Smooth muscle cell (in vitro differentiated cells): ENCODE data around the gene SPO11. TPM values are rescaled to one million over a fixed set of nuclear protein-coding genes. Genes with fewer than 3 reads are reported as not detected.

ENCODE experiments used
- DNase-seq: peaks from one replicate; lab custom pipeline; 2025; ENCODE audit not compliant: unreplicated experiment; lab: John Stamatoyannopoulos, UW
- H2AFZ ChIP-seq: fragments of 200-600 bp; sonication (generic); 2 replicates; pipeline ENCODE4 v1.6.0; 2016; ENCODE audit warnings: antibody characterized with exemption, low read depth, mild to moderate bottlenecking
- H3F3A ChIP-seq: fragments of 200-600 bp; sonication (generic); 2 replicates; pipeline ENCODE4 v1.6.0; 2017; ENCODE audit warnings: antibody characterized with exemption, low read depth
- H3K27ac ChIP-seq: fragments of 200-600 bp; sonication (generic); 2 replicates; pipeline ENCODE4 v1.5.1; 2016; ENCODE audit warnings: low read depth, mild to moderate bottlenecking
- H3K27me3 ChIP-seq: fragments of 200-600 bp; sonication (generic); 2 replicates; pipeline ENCODE4 v1.6.1; 2016; ENCODE audit warnings: low read depth, mild to moderate bottlenecking
- H3K36me3 ChIP-seq: fragments of 200-600 bp; sonication (generic); 2 replicates; pipeline ENCODE4 v1.5.1; 2016; ENCODE audit warnings: low read depth
- H3K4me1 ChIP-seq: fragments of 200-600 bp; sonication (generic); 2 replicates; pipeline ENCODE4 v1.5.1; 2016; ENCODE audit warnings: low read depth
- H3K4me2 ChIP-seq: fragments of 200-600 bp; sonication (generic); 2 replicates; pipeline ENCODE4 v1.6.0; 2016; ENCODE audit warnings: mild to moderate bottlenecking
- H3K4me3 ChIP-seq: fragments of 200-600 bp; sonication (generic); 2 replicates; pipeline ENCODE4 v1.5.1; 2016; ENCODE audit warnings: mild to moderate bottlenecking
- H3K79me2 ChIP-seq: fragments of 200-600 bp; sonication (generic); 2 replicates; pipeline ENCODE4 v1.6.0; 2016; ENCODE audit warnings: low read depth, mild to moderate bottlenecking
- H3K9ac ChIP-seq: fragments of 200-600 bp; sonication (generic); 2 replicates; pipeline ENCODE4 v1.6.0; 2016; ENCODE audit warnings: low read depth
- H3K9me3 ChIP-seq: fragments of 200-600 bp; sonication (generic); replicated peaks from 2 replicates; pipeline ENCODE4 v1.5.1; 2016; ENCODE audit warnings: low read depth
- H4K20me1 ChIP-seq: fragments of 200-600 bp; sonication (generic); 2 replicates; pipeline ENCODE4 v1.6.0; 2016; ENCODE audit warnings: low read depth
- CTCF ChIP-seq: fragments of 200-600 bp; sonication (generic); IDR thresholded peaks from 2 replicates; pipeline ENCODE4 v1.5.1; 2017; ENCODE audit warnings: borderline replicate concordance, mild to moderate bottlenecking, antibody characterized with exemption; ENCODE audit not compliant: insufficient read depth, poor library complexity, severe bottlenecking
- WGBS: methylation state at CpG from one replicate; pipeline ENCODE4 v1.1.7; 2016; ENCODE audit warnings: low lambda C conversion rate; 5-methylcytosine and 5-hydroxymethylcytosine counted together
- polyA plus RNA-seq: library from polyadenylated mRNA; unstranded; fragments of >200 nt; fragmentation: Nextera tagmentation; extraction: Ambion mirVana; gene quantifications from 2 replicates; pipeline ENCODE4 v1.2.1, GENCODE V29; 2016
- total RNA-seq: library from RNA; depleted of rRNA; stranded (reverse); fragments of >200 nt; gene quantifications from 2 replicates; pipeline ENCODE4 v1.2.3, GENCODE V29; 2014

The SPO11 gene
- total and polyA plus RNA-seq, 2 experiments from 2014 or later, result not detected

GRCh38 chr20:57353351-57353750 lies 23.7 kb downstream of the SPO11 start:
- H3K79me2 ChIP-seq, result peaks cover 35% of the 10 kb centered on the region
- DNase-seq, result no peak
- no peak overlapping the region for H2AFZ ChIP-seq
- TF ChIP-seq CTCF, result no peak
- no peaks in the 10 kb centered on the region for H3K27me3 ChIP-seq
- H3F3A ChIP-seq, result peaks cover 5% of the 10 kb centered on the region
- H3K4me1 ChIP-seq, result peaks cover 6% of the 10 kb centered on the region
- peaks cover 13% of the 10 kb centered on the region for H3K36me3 ChIP-seq
- no peak overlapping the region for H3K9ac ChIP-seq
- no peak overlapping the region for H3K4me2 ChIP-seq
- H3K9me3 ChIP-seq, result no peaks in the 10 kb centered on the region
- H4K20me1 ChIP-seq, result peaks cover 26% of the 10 kb centered on the region
- H3K27ac ChIP-seq, result no peak overlapping the region
- H3K4me3 ChIP-seq, result no peak overlapping the region
- 96% methylated on average over 9 of the region's 9 CpGs for WGBS

DNA sequence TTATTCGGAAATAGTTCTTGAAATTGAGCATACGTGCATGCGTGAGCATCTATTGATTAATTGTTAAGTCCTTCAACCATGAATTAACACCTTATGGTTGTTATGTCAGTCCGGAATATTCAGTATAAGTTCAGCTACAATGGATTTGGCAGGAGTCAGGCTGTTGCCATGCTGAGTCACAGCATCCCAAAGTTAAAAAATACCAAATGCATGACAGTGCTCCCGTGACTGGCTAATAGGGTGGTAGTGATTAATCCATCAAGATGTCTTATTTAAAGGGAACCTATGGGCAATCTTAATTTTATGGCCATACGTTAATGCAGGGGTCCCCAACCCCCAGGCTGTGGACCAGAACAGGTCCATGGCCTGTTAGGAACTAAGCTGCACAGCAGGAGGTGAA lies 31.9 kb downstream of the SPO11 start:
- H3K4me3 ChIP-seq, result no peak overlapping the region
- H3K9me3 ChIP-seq, result no peaks in the 10 kb centered on the region
- H2AFZ ChIP-seq, result no peak overlapping the region
- no peak overlapping the region for H3K27ac ChIP-seq
- H3K4me2 ChIP-seq, result no peak overlapping the region
- peaks cover 16% of the 10 kb centered on the region for H4K20me1 ChIP-seq
- no peaks in the 10 kb centered on the region for H3F3A ChIP-seq
- H3K36me3 ChIP-seq, result peaks cover 14% of the 10 kb centered on the region
- 89% methylated on average over 6 of the region's 6 CpGs for WGBS
- no peaks in the 10 kb centered on the region for H3K27me3 ChIP-seq
- H3K9ac ChIP-seq, result no peak overlapping the region
- no peak for TF ChIP-seq CTCF
- no peak for DNase-seq
- no peaks in the 10 kb centered on the region for H3K4me1 ChIP-seq
- H3K79me2 ChIP-seq, result peaks cover 14% of the 10 kb centered on the region

DNA sequence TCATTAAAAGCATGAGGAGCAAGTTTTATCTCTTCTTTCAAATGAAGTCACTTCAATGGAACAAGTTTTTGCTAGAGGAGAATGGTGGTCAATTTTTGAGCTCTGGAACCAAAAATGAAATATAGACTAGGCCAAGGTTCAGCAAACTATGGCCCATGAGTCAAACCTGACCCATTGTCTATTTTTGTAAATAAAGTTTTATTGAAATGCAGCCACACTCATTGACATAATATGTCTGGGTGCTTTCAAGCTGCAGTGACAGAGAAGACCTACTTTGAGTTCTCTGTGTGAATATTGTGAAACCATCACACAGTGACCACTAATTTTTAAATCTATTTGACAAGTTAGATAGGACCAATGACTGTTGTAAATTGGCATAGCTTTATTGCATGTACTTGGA lies 34.8 kb downstream of the SPO11 start:
- H4K20me1 ChIP-seq, result peaks cover 21% of the 10 kb centered on the region
- peaks cover 14% of the 10 kb centered on the region for H3K79me2 ChIP-seq
- DNase-seq, result no peak
- H3K4me1 ChIP-seq, result no peaks in the 10 kb centered on the region
- no peak overlapping the region for H3K4me2 ChIP-seq
- no peak overlapping the region for H2AFZ ChIP-seq
- no peak for TF ChIP-seq CTCF
- H3K36me3 ChIP-seq, result peaks cover 34% of the 10 kb centered on the region
- no peaks in the 10 kb centered on the region for H3K27me3 ChIP-seq
- H3K9ac ChIP-seq, result no peak overlapping the region
- no peaks in the 10 kb centered on the region for H3F3A ChIP-seq
- H3K27ac ChIP-seq, result no peak overlapping the region
- H3K9me3 ChIP-seq, result no peaks in the 10 kb centered on the region
- H3K4me3 ChIP-seq, result no peak overlapping the region

- no peaks in the 10 kb centered on the region for H3F3A ChIP-seq
- H3K4me2 ChIP-seq, result no peak overlapping the region
- no peak overlapping the region for H3K4me3 ChIP-seq
- no peak overlapping the region for H2AFZ ChIP-seq
- no peak overlapping the region for H3K27ac ChIP-seq
- peaks cover 39% of the 10 kb centered on the region for H3K36me3 ChIP-seq
- H3K9me3 ChIP-seq, result no peaks in the 10 kb centered on the region
- TF ChIP-seq CTCF, result no peak
- no peaks in the 10 kb centered on the region for H3K4me1 ChIP-seq
- DNase-seq, result no peak
- H3K9ac ChIP-seq, result no peak overlapping the region
- H3K79me2 ChIP-seq, result no peaks in the 10 kb centered on the region
- H3K27me3 ChIP-seq, result no peaks in the 10 kb centered on the region
- 100% methylated on average over 3 of the region's 3 CpGs for WGBS
- peaks cover 9% of the 10 kb centered on the region for H4K20me1 ChIP-seq
These were observed 40.0 kb downstream of the SPO11 start for GRCh38 chr20:57369596-57369995.
